Forelimb muscle (tissue), 1 donor: ENCODE measurements around the gene DTX4. TPM values are rescaled to one million over a fixed set of nuclear protein-coding genes. Genes with fewer than 3 reads are reported as not detected.
A peak's percentile ranks its signal among the peaks of the same experiment; 100 is the strongest.
"Not testable (repeated sequence)": the region's sequence is repeated elsewhere in the genome, so short reads cannot be mapped to it uniquely, and the experiment has no call there.

Source experiments
- DNase-seq: peaks from one replicate; pipeline ENCODE4 v3.0.0-alpha.2; 2013; ENCODE audit warnings: low read depth
- polyA plus RNA-seq: library from polyadenylated mRNA; unstranded; fragments of 120-200 nt; gene quantifications from one replicate; pipeline ENCODE4 v1.2.1, GENCODE V29; 2013; ENCODE audit not compliant: insufficient read length

The DTX4 gene
- 18.2 TPM for polyA plus RNA-seq

DNA sequence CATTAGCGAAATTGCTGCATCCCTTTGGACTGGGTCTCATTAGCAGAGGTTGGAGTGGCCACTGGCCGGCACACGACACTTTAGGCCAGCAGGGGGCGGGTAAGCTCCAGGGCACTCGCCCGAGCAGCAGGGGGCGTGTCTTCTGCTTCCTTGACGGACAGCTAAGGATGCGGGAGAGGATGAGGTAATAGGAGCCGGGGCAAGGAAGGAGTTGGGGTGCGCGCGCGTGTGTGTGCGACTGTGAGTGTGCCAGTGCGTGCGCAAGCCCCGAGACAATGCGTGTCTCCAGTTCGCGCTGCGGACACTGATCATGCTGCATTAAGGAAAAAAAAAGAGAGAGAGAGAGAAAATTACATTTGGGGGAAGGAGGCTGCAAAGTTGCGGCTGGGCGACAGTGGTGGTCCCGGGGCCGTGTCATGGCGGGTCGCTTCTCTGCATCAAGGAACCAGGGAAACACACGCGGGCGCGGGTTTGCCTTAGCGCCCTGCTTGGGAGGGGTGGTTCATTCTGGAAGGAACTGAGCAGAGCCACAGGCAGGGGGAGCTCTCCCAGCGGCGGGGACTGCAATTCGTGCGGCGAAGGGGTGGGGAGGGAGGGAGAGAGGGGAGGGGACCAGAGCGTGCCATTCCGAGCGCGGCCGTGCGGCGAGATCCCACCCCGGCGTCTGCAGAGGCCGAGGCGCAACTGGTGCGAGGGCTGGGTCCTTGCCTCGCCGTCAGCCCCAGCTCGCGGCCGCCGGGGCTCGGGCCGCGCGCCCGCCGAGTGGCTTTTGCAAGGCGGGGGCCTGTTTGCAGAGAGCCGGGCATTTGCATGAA lies at the start of gene DTX4:
TSS of gene DTX4 (plus strand) at position 625 of the 815 bp plus-strand sequence. CDS start 464 bp downstream, outside the sequence.
- DNase-seq = peak; percentile 74

DNA sequence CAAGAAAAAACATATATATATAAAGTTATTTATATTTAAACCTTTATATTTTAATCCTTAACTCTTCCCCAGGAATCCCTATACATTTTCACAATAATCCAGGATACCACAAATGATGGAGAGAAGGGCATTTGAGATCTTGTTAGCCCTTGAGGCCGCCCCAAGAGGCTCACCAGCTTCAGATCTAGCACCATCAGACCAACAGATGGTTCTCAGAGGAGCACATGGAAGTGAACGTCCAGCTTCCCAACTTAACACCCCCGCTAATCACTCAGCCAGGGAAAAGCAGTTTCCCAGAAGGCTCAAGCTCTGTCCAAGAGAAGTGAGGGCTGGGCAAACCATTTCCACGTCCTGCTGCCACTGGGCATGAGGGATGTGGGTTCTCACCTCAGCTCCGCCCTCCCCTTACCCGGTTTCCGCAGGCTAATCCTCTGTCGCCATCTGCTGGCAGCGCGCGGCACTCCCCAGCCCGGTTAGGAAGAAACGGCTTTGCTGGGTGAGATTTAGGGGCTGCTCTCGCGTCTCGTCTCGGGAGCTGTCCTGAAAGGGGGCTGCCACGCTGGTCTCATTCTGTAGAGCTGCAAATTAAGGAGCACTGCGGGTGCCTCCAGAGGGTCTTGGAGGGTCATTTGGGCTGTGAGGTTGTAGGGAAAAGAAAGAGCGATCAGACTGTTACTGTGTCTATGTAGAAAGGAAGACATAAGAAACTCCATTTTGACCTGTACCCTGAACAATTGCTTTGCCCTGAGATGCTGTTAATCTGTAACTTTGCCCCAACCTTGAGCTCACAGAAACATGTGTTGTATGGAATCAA lies 36.1 kb upstream of the DTX4 start:
- no peak for DNase-seq

DNA sequence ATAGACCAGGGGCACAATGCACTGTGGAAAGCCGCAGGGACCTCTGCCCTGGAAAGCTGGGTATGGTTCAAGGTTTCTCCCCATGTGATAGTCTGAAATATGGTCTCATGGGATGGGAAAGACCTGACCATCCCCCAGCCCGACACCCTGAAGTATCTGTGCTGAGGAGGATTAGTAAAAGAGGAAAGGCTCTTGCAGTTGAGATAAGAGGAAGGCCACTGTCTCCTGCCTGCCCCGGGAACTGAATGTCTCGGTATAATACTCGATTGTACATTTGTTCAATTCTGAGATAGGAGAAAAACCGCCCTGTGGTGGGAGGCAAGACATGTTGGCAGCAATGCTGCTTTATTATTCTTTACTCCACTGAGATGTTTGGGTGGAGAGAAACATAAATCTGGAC lies 35.4 kb upstream of the DTX4 start:
- DNase-seq = not testable (repeated sequence)

DNA sequence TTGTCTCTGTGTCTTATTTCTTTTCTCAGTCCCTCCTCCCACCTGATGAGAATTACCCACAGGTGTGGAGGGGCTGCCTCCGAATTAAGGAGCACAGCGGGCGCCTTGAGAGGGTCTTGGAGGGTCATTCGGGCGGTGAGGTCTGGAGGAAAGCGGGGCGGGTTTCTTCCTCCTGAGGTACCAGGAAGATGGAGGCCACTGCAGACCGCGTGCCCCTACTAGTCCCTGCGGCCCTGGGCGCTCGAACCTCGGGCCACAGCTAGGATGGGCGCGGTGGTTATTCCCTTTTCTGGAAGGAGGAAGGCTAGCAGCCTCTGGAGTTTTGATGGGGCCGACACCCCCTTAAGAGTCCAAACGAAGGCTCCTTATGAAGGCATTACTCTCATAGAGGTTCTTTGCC lies 34.7 kb upstream of the DTX4 start:
- no peak for DNase-seq

DNA sequence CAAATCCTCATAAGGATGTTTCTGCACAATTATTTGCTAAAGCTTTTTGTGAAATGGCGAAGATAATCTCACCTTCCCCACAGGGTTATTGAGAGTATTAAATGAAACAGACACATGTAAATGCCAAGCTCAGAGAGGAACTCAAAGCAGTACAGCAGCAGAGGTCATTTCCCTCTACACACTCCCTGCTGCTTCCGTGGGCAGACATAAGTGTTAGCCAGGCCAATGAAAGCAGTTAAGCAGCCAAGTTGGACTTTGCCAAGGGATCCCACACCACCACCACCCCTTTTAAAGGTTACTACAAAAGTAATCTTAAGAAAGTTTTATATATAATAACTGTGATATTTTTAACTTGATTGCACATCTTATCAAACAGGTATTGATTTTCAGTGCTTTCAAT lies 33.3 kb upstream of the DTX4 start:
- DNase-seq = no peak

DNA sequence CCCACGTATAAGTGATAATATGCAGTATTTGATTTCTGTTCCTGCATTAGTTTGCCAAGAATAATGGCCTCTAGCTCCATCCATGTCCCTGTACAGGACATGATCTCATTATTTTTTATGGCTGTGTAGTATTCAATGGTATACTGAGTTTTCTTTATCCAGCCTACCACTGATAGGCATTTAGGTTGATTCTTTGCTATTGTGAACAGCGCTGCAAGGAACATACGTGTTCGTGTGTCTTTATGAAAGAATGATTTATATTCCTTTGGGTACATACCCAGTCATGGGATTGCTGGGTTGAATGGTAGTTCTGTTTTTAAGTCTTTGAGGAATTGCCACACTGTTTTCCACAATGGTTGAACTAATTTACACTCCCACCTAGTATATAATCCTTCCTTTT lies 30.7 kb upstream of the DTX4 start:
- no peak for DNase-seq

DNA sequence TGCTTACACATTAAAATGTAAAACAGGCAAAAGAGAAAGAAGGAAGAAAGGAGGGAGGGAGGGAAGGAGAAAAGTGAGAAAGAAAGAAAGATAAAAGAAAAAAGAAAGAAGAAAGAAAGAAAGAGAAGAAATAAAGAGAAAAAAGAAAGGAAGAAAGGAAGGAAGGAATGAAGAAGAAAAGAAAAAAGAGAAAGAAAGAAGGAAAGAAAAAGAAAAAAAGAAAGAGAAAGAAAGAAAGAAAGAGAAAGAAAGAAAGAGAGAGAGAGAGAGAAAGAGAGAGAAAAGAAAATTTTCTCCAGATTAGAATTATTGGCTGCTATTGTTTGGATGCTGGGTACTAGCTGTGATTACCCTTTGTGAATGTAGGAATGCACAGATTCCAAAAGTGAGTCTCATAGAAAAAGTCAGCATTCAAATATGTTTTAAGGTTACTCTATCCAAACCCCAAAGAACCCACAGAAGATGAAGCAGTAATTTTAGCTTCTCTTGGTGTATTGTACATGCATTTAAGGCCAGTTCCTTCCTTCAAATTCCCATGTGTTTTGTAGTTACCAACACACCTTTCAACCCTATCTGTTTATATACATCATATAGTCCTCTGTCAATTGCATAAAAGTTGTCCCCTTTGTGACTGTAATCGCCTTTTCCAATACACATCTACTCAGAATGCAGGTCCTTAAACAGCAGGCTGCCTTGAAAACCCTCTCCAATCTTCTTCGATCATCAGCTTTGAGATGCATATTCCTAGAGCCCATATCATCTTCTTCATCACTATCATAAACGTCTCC lies 30.1 kb upstream of the DTX4 start:
- DNase-seq = no peak

DNA sequence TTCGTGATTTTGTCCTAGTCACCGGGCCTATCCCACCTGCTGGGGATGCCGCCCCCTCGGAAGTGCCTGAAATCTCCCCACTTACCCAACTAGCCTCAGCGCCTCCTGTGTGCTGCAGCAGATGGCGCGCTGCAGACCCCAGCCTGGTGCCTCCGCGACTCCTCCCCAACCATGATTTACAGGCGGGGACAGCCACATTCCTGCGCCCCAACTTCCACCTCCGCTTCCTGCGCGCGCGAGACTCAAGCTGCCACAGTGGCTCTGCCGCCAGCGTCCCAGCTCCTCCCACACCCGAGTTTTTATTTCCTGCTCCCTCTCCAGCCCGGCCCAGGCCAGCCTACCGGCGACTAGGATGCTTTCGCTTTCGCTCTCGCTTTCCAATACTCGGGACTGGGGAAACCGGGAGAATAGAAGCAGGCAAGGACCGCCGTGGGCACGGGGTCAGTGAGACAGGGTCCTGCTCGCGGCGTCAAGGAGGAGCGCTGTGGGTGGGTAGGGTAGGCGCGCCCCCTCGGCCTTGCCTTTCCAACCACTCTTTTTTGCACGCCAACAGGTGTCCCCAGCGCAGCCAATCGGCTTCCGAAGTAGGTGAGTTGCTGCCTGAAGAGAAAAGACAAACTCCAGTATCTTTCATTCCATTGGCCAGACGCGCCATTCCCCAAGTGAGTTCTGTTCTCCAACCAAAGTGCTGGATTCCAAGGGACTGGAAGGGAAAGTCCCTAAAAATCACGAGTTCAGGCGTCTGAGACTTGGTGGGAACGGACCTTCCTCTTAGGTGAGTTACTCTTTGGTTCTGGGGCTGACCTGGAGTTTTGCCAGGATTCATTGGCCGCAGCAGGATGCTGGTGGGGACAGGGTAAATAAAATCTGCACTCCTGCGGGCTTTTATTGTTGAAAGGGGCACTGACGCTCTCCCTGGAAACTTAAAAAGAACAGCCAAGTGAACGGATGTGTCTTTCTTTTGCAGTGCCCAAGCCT lies 29.1 kb upstream of the DTX4 start, which contains the start of gene FAM111A:
TSS of gene FAM111A (plus strand) at position 327 of the 978 bp plus-strand sequence. CDS start 6,017 bp downstream, outside the sequence.
- peak; percentile 70 for DNase-seq

DNA sequence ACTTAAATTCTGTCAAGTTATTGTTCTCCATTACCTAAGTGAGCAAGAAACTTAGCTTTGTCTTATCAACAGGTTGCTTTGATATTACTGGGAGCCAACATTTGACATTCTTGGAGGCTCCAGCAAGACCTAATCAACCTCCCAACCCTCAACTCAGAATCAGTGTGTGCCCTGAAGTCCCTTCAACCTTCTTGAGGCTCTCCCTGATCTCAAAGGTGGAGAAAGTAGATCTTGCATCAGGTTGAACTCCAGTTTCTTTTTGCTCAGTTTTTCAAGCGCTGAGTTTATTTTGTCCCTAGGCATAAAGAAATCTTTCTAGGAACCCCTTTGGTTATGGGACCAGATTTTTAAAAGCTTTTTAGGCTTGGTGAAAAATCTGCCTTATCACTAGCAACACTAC lies 27.8 kb upstream of the DTX4 start:
- no peak for DNase-seq

DNA sequence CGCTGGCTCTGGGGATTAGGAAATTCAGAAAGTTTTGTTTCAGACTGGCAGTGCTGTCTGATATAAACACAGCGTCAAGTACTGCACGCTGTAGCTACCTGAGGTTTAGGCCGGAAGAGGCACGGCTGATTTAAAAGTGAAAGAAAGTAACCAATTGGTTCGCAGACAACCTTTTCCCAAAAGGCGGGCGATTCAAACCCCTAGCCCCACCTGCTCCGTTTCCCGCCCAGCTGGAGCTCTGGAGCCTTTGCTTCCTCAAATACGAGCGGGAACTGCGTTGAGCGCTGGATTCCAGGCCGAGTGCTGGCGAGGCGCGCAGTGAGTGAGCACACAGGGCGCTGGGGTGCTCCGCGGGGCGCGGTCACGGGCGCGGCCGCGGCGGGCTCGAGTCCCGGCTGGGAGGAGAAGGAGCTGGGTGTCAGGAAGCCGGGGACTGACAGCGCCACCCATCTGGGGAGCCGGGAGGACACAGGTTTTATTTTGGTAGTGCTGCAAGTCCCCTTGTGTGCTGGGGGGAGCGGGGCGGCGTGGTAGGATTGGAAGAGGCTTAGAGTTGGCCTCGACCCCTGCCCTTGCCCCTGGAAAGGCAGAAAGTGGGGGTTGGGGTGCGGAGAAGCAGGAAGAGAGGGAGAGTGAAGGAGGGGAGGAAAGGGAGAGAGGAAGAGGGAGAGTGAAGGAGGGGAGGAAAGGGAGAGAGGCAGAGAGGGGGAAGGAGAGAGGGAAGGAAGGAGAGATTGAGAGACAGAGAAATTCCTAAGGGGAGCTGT lies 27.2 kb upstream of the DTX4 start:
- peak; percentile 75 for DNase-seq

DNA sequence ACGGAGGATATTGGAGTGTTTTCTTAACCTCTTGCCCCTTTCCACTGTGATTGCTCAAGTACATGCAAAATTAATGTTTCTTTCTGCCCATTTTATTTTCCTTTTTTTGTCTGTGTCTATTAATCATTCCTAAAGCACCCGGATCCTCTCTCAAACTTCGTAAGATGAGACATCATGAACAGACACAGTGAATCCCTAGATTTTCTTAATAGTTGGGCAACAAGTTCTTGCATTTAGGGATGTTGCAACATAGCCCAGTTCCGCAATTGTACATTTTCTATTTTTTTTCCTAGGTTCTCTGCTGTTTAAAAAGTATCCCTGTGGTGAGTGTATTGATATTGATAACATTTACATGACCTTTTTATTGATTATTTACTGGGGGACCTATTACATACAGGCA lies 26.4 kb upstream of the DTX4 start:
- no peak for DNase-seq

DNA sequence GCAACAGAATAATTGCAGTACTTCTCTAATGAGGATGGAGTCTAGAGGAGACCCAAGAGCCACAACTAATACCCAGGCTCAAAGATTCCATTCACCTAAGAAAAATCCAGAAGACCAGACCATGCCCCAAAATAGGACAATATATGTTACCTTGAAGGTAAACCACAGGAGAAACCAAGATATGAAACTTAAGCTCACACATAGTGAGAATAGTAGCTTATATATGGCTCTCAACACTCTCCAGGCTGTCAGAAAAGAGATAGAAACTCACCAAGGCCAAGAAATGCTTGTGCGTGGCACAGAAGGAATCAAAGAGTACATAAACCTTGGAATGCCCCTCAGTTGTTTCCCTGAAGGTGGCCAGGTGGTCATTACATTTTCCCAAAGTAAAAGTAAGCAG lies 20.2 kb upstream of the DTX4 start:
- no peak for DNase-seq

DNA sequence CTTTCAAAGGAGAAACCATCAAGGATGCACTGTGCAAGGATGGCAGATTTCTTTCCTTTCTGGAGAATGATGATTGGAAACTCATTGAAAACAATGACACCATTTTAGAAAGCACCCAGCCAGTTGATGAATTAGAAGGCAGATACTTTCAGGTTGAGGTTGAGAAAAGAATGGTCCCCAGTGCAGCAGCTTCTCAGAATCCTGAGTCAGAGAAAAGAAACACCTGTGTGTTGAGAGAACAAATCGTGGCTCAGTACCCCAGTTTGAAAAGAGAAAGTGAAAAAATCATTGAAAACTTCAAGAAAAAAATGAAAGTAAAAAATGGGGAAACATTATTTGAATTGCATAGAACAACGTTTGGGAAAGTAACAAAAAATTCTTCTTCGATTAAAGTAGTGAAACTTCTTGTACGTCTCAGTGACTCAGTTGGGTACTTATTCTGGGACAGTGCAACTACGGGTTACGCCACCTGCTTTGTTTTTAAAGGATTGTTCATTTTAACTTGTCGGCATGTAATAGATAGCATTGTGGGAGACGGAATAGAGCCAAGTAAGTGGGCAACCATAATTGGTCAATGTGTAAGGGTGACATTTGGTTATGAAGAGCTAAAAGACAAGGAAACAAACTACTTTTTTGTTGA lies 19.5 kb upstream of the DTX4 start:
- no peak for DNase-seq

DNA sequence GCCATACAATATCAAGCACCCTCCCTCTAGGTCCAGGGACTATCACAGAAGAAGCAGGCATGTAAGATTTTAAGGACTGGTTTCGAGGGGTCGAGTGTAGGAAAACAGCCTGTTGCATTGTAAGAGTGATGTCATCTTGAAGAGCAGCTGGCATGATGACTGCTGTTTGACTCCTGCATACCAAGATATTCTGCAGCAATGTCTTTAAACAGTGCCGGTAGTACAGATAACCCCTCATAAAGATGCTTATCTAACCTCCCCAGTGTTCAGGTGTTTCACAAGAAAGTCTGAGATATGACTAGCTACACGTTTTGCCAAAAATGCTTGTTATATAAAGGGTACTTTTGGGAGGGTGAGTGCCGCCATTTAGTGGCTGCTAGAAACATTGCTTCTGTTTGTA lies 17.3 kb upstream of the DTX4 start:
- DNase-seq = no peak

DNA sequence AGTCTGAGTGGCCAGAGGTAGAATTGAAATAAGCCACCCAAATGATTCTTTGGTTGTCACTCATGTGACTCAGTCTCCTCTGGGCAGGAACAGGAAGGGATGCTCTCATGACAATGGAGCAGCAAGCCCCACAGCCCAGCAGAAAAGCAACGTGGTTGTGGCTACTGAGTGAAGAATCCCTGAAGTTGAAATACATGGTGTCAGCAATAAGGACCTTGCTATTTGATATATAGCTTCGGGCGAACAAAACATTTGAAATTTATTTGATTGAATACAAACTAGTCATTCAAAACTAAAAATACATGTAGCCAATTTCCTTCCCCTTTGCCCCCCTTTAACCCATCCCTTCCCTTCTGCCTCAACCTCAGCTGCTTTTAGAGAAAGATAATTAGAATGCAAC lies 14.5 kb upstream of the DTX4 start:
- no peak for DNase-seq

DNA sequence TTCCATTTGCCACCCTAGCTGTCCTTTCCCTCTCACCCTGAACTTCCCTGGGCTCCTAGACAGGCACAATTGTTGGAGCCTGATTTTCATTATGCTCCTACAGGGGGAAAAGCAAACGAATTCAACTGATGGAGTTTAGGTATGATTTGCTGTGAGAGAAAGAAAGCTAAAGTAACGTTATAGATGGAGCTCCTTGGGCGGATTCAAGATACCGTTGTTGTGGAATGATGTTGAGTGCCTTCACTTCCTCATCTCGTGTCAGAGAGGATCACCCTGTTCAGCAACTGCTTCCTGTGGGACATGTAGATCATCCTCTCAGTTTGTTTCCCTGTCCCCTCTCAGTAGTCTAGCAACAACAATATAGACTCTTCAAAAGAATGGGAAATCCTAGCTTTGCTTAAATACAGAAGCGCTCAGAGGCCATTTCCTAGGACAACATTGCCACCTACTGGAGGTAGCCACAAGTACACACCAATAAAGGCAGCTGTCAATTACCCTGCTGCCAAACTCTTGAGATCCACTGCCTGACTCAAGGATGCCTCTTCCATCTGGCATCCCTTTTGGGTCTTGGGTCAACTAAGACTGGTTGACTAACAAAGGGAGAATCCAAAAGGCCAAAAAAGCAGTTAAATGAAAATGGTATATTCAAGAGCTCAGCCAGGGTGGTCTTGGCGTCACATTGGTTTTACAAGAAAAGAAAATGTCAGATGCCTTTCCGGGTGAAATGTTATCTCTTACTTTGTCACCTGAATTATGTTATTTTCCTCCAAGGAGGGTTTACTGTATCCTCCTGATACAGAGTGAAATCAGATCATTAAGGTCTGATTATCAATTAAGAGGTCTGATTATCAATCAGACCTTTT lies 13.5 kb upstream of the DTX4 start:
- peak; percentile 69 for DNase-seq

DNA sequence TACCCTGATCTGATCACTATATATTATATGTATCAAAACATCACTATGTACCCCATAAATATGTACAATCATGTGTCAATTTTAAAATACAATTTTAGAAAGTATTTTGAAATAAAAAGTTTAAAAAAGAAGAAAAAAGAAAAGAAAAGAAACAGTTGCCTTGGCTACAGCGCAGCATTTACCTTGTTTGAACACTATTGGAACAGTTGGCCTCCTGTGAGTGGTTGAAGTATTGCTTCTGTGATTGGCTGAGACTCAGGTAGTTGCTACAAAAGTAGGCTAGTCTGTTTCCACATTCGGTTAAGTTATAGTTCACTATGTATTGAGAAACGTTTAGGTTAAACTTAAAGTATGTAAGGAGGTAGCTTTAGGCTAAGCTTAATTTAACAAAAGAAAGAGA lies 7.9 kb upstream of the DTX4 start:
- no peak for DNase-seq

DNA sequence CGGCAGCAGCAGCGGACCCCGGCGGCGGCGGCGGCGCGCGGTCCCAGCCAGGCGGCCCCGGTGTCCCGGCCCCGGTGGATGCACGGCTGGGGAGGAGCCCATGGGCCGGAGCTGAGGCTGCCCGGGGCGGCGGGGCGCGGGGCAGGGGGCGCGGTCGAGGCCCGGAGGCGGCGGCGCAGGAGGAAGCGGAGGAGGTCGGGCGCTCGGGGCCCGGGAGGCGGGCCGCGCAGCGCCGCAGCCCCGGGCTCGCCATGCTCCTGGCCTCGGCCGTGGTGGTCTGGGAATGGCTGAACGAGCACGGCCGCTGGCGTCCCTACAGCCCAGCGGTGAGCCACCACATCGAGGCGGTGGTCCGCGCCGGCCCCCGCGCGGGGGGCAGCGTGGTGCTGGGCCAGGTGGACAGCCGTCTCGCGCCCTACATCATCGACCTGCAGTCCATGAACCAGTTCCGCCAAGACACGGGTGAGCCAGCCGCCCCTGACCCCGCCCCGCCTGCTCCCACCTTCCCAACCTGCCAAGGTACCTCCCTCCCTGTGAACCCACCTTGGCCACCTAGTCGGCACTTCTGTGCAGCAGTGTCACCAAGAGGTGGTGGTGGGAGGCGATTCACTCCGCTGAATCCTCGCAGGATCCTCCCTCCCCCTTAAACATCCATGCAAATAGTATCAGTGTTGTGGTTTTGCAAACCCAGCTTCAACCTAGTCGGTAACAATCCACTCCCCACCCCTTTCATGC lies 580 bp downstream of the DTX4 start:
- DNase-seq = no peak
